GM12872 (cell line): Measurements from ENCODE around the gene TSC2.

Experiments used
- TF ChIP-seq, protein P1 (sequence below): IDR thresholded peaks from 3 replicates; pipeline ENCODE4 v1.5.1; 2011; ENCODE audit warnings: low read depth, mild to moderate bottlenecking, low read length, moderate library complexity; ENCODE audit not compliant: insufficient read depth

TSC2 gene

DNA sequence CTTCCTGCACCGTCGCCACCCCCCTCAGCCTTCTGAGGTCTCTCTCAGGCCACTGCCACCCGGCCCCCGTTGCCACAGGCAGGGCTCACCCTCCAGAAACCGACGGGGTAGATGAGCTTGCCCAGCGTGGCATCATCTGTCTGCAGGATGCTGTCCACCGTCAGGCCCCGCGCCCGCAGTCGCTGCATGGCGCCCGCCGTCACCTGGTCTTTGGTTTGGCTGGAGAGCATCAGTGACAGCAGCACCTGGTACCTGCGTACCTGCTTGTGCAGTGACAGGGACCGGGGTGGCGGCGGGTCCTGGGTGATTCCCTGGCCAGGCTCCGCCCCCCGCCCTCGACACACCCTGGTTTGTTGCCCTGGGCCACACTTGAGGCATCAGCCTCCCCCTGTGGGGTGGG lies 3.2 kb upstream of the TSC2 start:
- TF ChIP-seq, protein P1, sequence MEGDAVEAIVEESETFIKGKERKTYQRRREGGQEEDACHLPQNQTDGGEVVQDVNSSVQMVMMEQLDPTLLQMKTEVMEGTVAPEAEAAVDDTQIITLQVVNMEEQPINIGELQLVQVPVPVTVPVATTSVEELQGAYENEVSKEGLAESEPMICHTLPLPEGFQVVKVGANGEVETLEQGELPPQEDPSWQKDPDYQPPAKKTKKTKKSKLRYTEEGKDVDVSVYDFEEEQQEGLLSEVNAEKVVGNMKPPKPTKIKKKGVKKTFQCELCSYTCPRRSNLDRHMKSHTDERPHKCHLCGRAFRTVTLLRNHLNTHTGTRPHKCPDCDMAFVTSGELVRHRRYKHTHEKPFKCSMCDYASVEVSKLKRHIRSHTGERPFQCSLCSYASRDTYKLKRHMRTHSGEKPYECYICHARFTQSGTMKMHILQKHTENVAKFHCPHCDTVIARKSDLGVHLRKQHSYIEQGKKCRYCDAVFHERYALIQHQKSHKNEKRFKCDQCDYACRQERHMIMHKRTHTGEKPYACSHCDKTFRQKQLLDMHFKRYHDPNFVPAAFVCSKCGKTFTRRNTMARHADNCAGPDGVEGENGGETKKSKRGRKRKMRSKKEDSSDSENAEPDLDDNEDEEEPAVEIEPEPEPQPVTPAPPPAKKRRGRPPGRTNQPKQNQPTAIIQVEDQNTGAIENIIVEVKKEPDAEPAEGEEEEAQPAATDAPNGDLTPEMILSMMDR, result no peak

DNA sequence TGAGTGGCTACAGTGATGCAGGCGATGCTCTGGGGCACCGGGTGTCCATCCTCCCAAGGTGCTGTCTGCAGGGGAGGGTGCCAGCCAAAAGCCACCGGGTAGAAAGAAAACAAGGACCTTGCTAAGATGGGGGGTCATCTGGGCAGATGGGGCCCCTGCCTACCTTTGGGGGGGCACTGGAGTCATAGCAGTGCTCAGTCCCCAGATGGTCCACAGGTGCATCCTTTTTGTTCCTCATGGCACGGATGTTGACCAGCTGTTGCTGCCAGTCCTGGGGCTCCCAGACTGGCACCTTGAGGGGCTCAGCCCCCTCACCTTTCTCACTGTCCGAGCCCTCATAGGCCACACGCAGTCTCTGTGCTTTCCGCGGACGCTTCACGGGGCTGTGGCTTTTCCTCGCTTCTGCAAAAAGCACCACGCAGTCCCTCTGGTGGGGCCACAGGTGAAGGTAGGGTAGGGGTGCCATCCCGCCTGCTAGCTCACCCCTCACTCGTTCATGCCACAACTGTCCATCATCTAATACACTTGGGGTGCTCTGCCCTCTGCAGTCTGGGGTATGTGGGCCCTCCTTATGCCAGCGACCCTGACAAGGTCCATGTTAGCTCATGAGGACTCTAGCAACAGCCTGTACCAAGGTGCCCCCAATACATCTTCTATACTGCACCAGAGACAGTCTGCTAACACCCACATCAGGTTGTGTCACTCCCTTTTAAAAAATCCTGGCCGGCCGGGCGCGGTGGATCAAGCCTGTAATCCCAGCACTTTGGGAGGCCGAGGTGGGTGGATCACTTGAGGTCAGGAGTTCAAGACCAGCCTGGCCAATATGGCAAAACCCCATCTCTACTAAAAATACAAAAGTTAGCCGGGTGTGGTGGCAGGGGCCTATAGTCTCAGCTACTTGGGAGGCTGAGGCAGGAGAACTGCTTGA lies 1.6 kb upstream of the TSC2 start:
- TF ChIP-seq, protein P1, result no peak

DNA sequence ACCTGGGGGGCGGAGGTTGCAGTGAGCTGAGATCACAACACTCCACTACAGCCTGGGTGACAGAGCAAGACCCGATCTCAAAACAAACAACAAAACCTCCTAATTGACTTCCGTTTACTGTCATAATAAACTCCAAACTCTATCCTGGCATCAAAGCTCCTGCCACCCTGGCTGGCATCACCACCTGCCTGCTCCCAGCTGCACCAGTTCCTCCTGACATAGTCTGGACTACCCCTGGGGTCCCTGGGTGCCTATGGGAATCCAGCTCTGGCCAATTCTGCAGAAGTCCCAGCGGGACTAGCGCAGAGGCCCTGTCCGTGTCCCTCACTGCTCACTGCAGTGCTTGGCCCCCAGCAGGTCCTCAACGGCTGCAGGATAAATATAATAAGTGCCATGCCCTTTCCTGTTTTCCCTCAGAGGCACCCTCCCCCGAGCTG lies 874 bp upstream of the TSC2 start:
- TF ChIP-seq, protein P1, result no peak

DNA sequence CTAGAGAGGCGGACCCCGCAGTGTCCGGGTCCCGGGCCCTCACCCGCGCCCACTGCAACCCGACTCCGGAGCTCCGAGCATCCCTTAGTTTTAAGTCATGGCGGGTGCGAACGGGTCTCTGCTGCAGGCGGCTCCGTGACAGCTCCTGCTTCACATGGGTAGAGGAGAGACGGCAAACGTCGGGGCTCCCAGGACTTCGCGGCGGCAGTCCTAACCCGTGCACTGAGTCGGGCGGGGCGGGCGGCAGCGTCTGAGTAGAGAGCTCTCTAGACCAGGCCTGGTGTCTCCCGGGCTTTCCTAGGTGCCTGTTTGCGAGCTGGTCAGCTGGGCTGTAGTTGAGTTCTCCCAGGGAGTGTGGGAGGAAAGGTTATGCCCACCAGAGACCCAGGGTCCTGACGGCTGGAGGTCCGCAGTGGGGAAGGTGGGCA lies 345 bp downstream of the TSC2 start:
- TF ChIP-seq, protein P1, result no peak

DNA sequence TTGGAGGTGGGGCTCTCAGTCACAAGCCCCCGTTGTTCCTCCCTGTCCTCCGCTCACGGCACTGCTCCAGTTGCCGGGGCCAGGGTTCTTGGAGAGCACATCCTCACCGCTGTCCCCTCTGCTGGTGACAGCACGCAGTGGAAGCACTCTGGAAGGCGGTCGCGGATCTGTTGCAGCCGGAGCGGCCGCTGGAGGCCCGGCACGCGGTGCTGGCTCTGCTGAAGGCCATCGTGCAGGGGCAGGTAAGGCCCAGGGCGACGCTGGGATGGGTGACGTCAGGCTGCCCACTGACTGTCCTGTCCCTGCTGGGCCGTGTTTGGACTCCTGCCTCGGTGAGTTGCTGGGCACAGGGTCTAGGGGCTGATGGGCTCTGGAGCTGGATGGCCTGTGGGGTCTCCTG lies 5.4 kb downstream of the TSC2 start:
- TF ChIP-seq, protein P1, result no peak

DNA sequence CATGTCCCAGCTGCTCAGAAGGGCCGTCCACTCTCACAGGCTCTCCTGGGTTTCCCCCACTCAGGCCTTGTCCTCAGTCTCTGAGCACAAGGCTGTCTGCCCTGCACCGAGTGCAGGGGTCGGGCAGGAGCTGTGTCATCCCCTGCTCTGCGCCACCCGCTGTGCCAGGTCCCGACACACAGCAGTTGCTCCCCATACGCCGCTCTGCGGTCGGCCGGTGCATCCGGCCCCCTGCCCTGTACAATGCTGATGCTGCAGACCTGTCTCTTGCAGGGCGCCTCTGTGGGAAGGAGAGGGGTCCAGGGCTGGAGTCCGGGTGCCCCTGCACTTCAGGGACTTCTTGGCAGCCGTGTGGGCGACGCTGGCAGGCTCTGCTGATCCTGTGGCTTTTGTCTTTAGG lies 6.1 kb downstream of the TSC2 start:
- TF ChIP-seq, protein P1, result no peak

DNA sequence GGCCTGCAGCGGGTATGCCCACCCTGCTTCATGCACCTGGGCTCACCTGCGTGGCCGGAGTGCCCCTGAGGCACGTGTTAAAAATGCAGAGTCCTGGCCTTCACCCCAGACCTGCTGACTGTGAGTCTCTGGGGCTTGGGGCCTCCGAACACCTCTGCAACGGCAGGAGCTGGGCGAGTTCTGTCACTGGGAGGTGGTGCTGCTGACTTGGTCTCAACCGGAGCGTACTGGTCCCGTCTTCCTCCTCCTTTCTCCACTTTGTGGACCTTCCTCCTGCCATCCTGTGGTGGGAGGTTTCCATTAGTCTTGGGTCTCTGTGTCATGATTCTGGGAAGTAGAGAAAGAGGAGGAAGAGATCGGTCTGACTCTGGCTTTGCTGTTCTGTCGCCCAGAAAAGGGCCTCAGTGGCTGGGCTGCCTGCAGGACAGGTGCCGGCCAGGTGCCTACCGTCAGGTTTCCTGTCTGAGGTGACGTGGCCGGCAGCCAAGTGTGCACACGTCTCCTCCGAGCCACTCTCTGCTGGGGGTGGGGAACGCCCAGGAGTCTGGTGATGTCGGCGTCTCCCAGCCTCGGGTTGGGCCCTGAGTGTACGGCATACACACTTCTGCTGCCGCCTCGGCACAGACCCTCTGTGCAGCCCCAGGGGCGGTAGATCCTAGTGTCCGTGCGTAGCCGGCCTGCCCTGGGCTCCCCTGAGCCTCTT lies 6.9 kb downstream of the TSC2 start:
- TF ChIP-seq, protein P1, result no peak
